CD14-positive monocyte (primary cell): Measurements from ENCODE around the gene NMNAT3. TPM values are rescaled to one million over a fixed set of nuclear protein-coding genes. Genes with fewer than 3 reads are reported as not detected.

Source experiments
- DNase-seq, 3 donors: peaks; one replicate each; pipeline ENCODE4 v3.0.0-alpha.2; 2011 to 2022
- H2AFZ ChIP-seq: 2 replicates; pipeline ENCODE4 v1.6.0; 2012; ENCODE audit warnings: mild to moderate bottlenecking, low read depth, low read length, inconsistent platforms; ENCODE audit not compliant: insufficient read depth, poor library complexity, severe bottlenecking
- H3K27ac ChIP-seq, 2 donors: 1 replicate in 1 of 2; 2 replicates in 1 of 2; pipeline ENCODE4 v1.5.1; 2012 to 2013; ENCODE audit warnings: low read length in 2 of 2, control low read depth in 1 of 2, inconsistent platforms in 1 of 2, low read depth in 1 of 2, mild to moderate bottlenecking in 1 of 2
- H3K27me3 ChIP-seq, 2 donors: one replicate each; pipeline versions ENCODE4 v1.6.0 to v1.6.1; 2011 to 2013; ENCODE audit warnings: low read length in 2 of 2; ENCODE audit not compliant: control insufficient read depth in 2 of 2, insufficient read depth in 2 of 2
- H3K36me3 ChIP-seq, 2 donors: replicated peaks in 1 of 2; 1 replicate in 1 of 2; 2 replicates in 1 of 2; pipeline versions ENCODE4 v1.5.1 to v1.6.1; 2012 to 2013; ENCODE audit warnings: low read length in 2 of 2, control low read depth in 1 of 2, inconsistent platforms in 1 of 2, mild to moderate bottlenecking in 1 of 2; ENCODE audit not compliant: insufficient read depth in 2 of 2, control insufficient read depth in 1 of 2
- H3K4me1 ChIP-seq, 2 donors: 1 replicate in 1 of 2; 2 replicates in 1 of 2; pipeline versions ENCODE4 v1.5.1 to v1.6.1; 2012 to 2013; ENCODE audit warnings: low read length in 2 of 2, control low read depth in 1 of 2, inconsistent platforms in 1 of 2, mild to moderate bottlenecking in 1 of 2, moderate library complexity in 1 of 2; ENCODE audit not compliant: insufficient read depth in 2 of 2, control insufficient read depth in 1 of 2
- H3K4me2 ChIP-seq: replicated peaks from 2 replicates; pipeline ENCODE3; 2012; ENCODE audit warnings: low read length, moderate library complexity, mild to moderate bottlenecking; ENCODE audit not compliant: poor library complexity, severe bottlenecking; ENCODE audit errors: extremely low read depth
- H3K4me3 ChIP-seq, 3 experiments: fragments of 200-600 bp in 1 of 3; sonication (generic) in 1 of 3; replicated peaks in 1 of 3; 1 replicate in 2 of 3; 2 replicates in 1 of 3; pipeline ENCODE4 v1.5.1; 2011 to 2013; ENCODE audit warnings: low read length in 3 of 3, mild to moderate bottlenecking in 3 of 3, control low read depth in 2 of 3, low read depth in 2 of 3, inconsistent platforms in 1 of 3, moderate library complexity in 1 of 3
- H3K79me2 ChIP-seq: 2 replicates; pipeline ENCODE4 v1.6.0; 2012; ENCODE audit warnings: mild to moderate bottlenecking, control low read depth, inconsistent platforms, low read length, moderate library complexity; ENCODE audit not compliant: insufficient read depth
- H3K9ac ChIP-seq: 2 replicates; pipeline ENCODE4 v1.6.0; 2017; ENCODE audit warnings: low read length, mild to moderate bottlenecking; ENCODE audit not compliant: insufficient read depth, poor library complexity, severe bottlenecking
- H3K9me3 ChIP-seq, 2 donors: replicated peaks in 1 of 2; 1 replicate in 1 of 2; 2 replicates in 1 of 2; pipeline versions ENCODE4 v1.5.1 to v1.6.1; 2012 to 2013; ENCODE audit warnings: low read length in 2 of 2, control low read depth in 1 of 2; ENCODE audit not compliant: control insufficient read depth in 1 of 2, insufficient read depth in 1 of 2
- H4K20me1 ChIP-seq: 2 replicates; pipeline ENCODE4 v1.6.0; 2012; ENCODE audit warnings: mild to moderate bottlenecking, low read length, control low read depth, moderate library complexity; ENCODE audit not compliant: insufficient read depth
- H3K27ac Mint-ChIP-seq, 7 donors: one replicate each; pipeline ENCODE4 v1.8.0; 2020; ENCODE audit warnings: mild to moderate bottlenecking in 7 of 7, mixed read lengths in 7 of 7, moderate library complexity in 6 of 7, inconsistent platforms in 2 of 7
- H3K27me3 Mint-ChIP-seq, 3 donors: one replicate each; pipeline ENCODE4 v1.8.0; 2021 to 2022; ENCODE audit warnings: low read depth in 3 of 3, mild to moderate bottlenecking in 3 of 3, mixed read lengths in 3 of 3, moderate library complexity in 3 of 3, inconsistent platforms in 1 of 3
- H3K36me3 Mint-ChIP-seq, 2 donors: one replicate each; pipeline ENCODE4 v1.8.0; 2020; ENCODE audit warnings: mixed read lengths in 2 of 2, inconsistent platforms in 1 of 2, mild to moderate bottlenecking in 1 of 2
- H3K4me1 Mint-ChIP-seq: one replicate; pipeline ENCODE4 v1.8.0; 2020; ENCODE audit warnings: mild to moderate bottlenecking, mixed read lengths
- H3K4me3 Mint-ChIP-seq, 2 donors: one replicate each; pipeline ENCODE4 v1.8.0; 2020; ENCODE audit warnings: mild to moderate bottlenecking in 2 of 2, mixed read lengths in 2 of 2, moderate library complexity in 1 of 2
- H3K9me3 Mint-ChIP-seq, 7 donors: one replicate each; pipeline ENCODE4 v1.8.0; 2020 to 2022; ENCODE audit warnings: mixed read lengths in 7 of 7, mild to moderate bottlenecking in 6 of 7, moderate library complexity in 6 of 7, inconsistent platforms in 2 of 7
- WGBS: methylation state at CpG from one replicate; pipeline ENCODE4 v1.1.5; 2013; ENCODE audit warnings: missing lambda C conversion rate; ENCODE audit not compliant: insufficient coverage; 5-methylcytosine and 5-hydroxymethylcytosine counted together
- intact Hi-C, 2 donors: fragments of 100-400 bp; cut with micrococcal nuclease; formaldehyde crosslinking; loops; one replicate each; pipeline versions ENCODE4 v1.15.0 to v1.15.1; 2023
- polyA plus RNA-seq, 3 donors: library from polyadenylated mRNA; depleted of rRNA in 1 of 3; unstranded in 2 of 3; stranded (reverse) in 1 of 3; fragments of 300-500 nt in 2 of 3; fragments of >200 nt in 1 of 3; fragmentation: Illumina TruSeq in 2 of 3; gene quantifications; 1 replicate in 2 of 3; 2 replicates in 1 of 3; pipeline ENCODE4 v1.2.3, GENCODE V29; 2012 to 2021
- TF ChIP-seq, protein P1 (sequence below): fragments of 200-600 bp; IDR thresholded peaks from one replicate; pipeline ENCODE4 v1.8.0; 2022; ENCODE audit warnings: antibody characterized with exemption, mild to moderate bottlenecking

The NMNAT3 gene
- polyA plus RNA-seq, 3 donors, result 1.4 to 5.7 (median 2.9) TPM

DNA sequence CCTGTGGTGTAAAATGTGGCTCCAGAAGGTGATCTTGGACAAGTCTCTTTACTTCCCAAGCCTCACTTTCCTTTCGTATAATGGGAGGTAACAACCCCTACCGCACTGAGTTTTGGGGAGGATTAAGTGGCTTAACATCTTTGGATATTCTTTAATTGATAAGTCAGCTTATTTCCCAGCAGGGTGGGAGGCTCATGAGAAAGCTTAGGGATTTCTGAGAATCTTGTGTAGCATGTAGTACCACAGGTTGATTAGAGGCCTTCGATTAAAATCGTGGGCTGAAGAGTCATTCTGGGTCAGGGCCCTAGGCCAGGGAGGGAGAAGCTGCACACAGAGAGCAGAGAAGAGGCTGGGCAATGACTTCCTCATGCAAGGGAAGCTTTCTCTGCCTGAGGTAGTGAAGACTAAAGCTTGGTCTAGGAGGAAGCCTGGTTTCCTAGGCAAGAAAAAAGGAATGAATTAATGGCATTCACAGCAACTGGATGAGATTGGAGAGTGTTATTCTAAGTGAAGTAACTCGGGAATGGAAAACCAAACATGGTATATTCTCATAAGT is 1.5 kb upstream of the NMNAT3 start:
- intact Hi-C loops, result no loop called here
- peaks cover 0 to 1% (median 0%) of the 10 kb centered on the region in 7 donors for H3K9me3 Mint-ChIP-seq

GRCh38 chr3:139676632-139677387 is 962 bp downstream of the NMNAT3 start:
- intact Hi-C loops, result no loop called here

More for the DNA sequence above, 1.5 kb upstream of the NMNAT3 start:
- Mint-ChIP-seq H3K36me3 (no peaks in the 10 kb centered on the region), H3K27me3 (peaks cover 0 to 4% (median 1%) of the 10 kb centered on the region in 3 donors), H3K27ac (no peak overlapping the region), H3K4me3 (no peak overlapping the region), H3K4me1 (peaks cover 19% of the 10 kb centered on the region)
- H3K4me2 ChIP-seq, result no peak overlapping the region
- peaks cover 15% of the 10 kb centered on the region in 2 donors for H3K4me1 ChIP-seq
- H3K27me3 ChIP-seq, result no peaks in the 10 kb centered on the region
- no peak overlapping the region for H3K27ac ChIP-seq
- H4K20me1 ChIP-seq, result no peaks in the 10 kb centered on the region
- peak in 1 of 3 donors; percentile 7 for DNase-seq
- 53% methylated on average over 4 of the region's 5 CpGs for whole genome bisulfite sequencing
- no peak overlapping the region for H3K4me3 ChIP-seq
- H3K36me3 ChIP-seq, result no peaks in the 10 kb centered on the region
- no peaks in the 10 kb centered on the region for H3K79me2 ChIP-seq
- no peak overlapping the region for H2AFZ ChIP-seq
- no peaks in the 10 kb centered on the region for H3K9me3 ChIP-seq
- H3K9ac ChIP-seq, result no peak overlapping the region
- TF ChIP-seq, protein P1, sequence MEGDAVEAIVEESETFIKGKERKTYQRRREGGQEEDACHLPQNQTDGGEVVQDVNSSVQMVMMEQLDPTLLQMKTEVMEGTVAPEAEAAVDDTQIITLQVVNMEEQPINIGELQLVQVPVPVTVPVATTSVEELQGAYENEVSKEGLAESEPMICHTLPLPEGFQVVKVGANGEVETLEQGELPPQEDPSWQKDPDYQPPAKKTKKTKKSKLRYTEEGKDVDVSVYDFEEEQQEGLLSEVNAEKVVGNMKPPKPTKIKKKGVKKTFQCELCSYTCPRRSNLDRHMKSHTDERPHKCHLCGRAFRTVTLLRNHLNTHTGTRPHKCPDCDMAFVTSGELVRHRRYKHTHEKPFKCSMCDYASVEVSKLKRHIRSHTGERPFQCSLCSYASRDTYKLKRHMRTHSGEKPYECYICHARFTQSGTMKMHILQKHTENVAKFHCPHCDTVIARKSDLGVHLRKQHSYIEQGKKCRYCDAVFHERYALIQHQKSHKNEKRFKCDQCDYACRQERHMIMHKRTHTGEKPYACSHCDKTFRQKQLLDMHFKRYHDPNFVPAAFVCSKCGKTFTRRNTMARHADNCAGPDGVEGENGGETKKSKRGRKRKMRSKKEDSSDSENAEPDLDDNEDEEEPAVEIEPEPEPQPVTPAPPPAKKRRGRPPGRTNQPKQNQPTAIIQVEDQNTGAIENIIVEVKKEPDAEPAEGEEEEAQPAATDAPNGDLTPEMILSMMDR, result no peak

More at GRCh38 chr3:139676632-139677387, 962 bp downstream of the NMNAT3 start:
- peak overlapping the region; percentile 91 to 96 (median 95) for H3K4me3 ChIP-seq
- WGBS, result 23% methylated on average over 8 of the region's 10 CpGs
- no peaks in the 10 kb centered on the region for H4K20me1 ChIP-seq
- peak overlapping the region in 1 of 2 donors; percentile 63 for H3K27ac ChIP-seq
- Mint-ChIP-seq H3K27ac (peak overlapping the region in 3 of 7 donors; percentile 5 to 59 (median 28)), H3K9me3 (no peaks in the 10 kb centered on the region), H3K4me3 (peak overlapping the region; percentile 85 to 88), H3K27me3 (peaks cover 1 to 4% (median 3%) of the 10 kb centered on the region in 3 donors), H3K4me1 (peaks cover 19% of the 10 kb centered on the region), H3K36me3 (no peaks in the 10 kb centered on the region)
- H3K4me1 ChIP-seq, result peaks cover 15% of the 10 kb centered on the region in 2 donors
- H3K9ac ChIP-seq, result peak overlapping the region; percentile 79
- no peaks in the 10 kb centered on the region for H3K79me2 ChIP-seq
- peak overlapping the region; percentile 95 for H3K4me2 ChIP-seq
- peak; percentile 15 to 40 (median 18) for DNase-seq
- peak overlapping the region; percentile 100 for H2AFZ ChIP-seq
- H3K36me3 ChIP-seq, result no peaks in the 10 kb centered on the region
- H3K27me3 ChIP-seq, result no peaks in the 10 kb centered on the region
- no peaks in the 10 kb centered on the region for H3K9me3 ChIP-seq
- TF ChIP-seq, protein P1, result no peak
